Measurements from ENCODE around the gene TOR3A.

Gene TOR3A

DNA sequence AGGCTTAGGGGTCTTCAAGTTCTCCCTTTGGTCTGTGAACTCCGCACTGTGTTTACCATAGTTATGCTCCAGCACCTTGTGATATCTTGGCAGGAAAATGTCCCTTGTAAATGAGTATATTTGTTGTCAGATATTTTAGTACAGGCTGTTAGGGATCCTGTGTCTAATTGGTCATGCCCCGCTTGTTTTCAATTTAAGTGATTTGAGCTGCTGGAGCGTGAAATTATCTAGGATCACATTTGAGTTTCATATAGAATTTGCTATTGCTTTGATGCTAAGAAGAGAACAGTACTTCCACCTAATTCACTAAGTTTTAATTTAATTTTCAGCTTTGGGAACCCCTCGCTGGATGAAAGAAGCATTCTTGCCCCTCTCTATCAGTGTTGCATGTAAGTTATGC, 15.4 kb upstream of the TOR3A start:
- no peak for DNase-seq (ENCODE audit: low read depth, low spot score)

DNA sequence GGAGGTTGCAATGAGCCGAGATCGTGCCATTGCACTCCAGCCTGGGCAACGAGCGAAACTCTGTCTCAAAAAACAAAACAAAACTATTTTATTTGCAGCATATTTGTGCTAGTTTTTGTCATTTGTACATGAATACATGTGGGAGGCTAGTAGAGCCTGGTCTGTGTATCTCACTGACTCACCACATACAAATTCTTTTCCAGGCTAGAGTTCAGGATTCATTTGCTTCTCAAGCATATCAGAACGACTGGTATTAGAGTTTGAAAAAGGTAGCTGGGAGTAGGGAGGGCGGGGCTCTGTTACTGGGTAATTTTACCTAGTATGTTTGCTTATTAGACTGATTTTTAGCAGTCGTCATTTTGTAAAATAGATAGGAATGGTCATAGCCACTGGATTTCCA, 4.5 kb upstream of the TOR3A start:
- no peak for DNase-seq (ENCODE audit: low read depth, low spot score)

DNA sequence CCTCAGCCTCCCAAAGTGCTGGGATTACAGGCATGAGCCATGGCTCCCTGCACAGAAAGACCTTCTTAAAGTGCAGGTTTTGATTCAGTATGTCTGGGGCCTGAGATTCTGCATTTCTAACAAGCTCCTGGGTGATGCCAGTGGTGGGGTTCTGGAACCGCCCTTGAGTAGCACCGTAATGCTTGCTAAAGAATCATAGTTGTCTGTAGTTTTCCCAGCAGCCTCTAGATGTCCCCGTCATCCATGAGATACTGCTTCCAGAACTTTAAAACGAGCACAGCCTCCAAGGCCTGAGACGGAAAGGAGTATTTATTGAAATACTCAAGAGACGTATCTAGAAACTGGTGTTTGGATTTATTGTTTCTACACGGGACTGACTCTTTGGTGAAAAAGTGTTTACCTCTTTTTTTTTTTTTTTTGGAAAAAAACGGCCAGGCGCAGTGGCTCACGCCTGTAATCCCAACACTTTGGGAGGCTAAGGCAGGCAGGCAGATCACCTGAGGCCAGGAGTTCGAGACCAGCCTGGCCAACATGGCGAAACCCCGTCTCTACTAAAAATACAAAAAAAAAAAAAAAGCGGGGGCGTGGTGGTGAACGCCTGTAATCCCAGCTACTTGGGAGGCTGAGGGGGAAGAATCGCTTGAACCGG, 2.6 kb upstream of the TOR3A start:
- peak; percentile 52 for DNase-seq (ENCODE audit: low read depth, low spot score)

DNA sequence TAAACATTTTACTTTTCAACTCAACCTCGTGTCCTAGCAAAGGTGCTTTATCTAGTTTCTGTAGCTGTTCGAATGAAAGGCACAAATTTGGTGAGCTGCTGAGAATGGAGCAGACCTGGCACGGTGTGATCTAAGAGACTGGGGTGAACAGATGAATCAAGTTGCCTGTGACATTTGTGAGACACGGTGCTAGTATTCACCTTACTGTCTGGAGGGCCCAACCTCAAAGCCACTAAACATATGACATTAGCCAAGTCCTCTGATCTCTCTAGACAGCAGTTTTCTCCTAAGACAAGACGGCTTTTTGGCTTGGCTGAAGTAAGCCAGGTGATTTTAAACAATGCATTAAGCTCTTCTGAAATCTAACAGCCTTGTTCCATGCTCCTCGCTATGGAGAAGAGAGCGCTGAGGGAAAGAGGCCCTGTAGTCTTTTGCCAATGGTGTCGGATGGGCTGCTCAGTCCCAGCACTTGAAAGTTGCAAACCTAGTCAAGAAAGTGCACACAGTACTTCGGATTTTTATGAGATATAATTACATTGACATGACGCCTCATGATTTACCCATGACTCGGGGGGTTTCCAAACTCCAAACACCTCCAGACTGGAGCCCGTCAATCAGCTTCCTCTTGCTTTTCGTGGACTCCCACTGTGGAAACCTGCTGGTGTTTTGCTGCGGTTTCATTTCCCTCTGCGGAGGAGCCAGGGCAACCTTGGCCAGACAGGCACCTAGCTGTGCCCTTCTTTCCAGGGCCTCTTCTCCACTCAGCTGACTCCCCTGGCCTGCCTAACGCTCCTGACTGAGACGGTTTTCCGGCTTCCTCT, 794 bp upstream of the TOR3A start:
- DNase-seq (ENCODE audit: low read depth, low spot score): no peak

DNA sequence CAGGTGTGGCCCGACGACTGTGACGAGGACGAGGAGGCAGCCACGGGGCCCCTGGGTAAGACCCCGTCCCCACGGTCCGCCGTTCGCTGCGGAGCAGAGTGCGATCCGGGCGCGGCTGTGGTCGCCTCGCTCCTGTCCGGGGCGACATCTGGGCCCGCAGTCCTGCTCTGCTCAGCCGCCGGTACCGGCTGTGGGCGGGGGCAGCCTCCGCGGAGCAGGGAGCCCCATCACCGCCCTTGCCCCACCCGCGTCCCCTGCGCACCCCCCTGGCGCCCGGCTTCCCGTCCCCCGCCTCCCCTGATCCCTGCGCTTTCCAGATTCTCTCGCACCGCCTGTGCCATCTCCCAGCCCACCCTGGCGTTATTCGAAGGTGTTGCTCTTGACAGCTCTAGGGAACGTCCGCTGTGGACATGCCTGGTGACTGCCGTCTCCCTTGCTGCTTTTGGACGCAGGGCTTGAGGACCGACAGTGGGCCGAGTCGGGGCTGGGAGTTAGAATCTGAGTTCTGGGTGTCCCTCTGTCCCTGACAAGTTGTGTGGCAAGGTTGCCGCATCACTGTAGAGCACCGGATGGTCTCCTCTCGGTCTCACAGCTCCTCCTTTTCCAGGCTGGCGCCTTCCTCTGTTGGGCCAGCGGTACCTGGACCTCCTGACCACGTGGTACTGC, 596 bp downstream of the TOR3A start:
- peak; percentile 60 for DNase-seq (ENCODE audit: low read depth, low spot score)

DNA sequence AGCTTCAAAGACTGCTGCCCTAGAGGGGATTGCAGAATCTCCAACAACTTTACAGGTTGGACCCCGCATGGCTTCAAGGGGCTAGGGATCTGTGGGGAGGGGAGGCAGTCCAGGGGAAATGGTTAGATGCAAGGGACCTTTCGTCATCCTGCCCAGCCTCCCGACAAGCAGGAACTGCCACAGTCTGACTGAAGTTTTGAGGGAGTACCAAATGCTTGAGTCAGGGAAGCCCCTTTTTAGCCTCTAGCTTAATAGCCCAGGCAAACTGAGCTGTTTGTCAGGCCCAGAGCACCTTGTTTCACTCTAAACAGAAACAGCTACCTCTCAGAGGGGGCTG, 1.1 kb downstream of the TOR3A start:
- no peak for DNase-seq (ENCODE audit: low read depth, low spot score)

DNA sequence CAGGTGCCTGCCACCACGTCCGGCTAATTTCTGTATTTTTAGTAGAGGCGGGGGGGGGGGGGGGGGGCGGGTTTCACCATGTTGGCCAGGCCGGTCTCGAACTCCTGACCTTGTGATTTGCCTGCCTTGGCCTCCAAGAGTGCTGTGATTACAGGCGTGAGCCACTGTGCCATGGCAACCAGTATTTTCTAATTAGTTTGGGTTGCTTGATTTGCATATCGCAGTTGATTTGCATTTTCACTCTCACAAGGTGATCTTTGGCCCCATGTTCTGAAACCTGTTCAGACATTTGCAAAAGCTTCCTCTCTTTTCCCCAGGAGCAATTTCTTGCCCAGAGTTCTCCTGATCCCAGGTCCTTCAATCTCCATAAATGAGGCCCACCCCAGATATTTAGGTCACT, 1.7 kb downstream of the TOR3A start:
- DNase-seq (ENCODE audit: low read depth, low spot score): no peak

DNA sequence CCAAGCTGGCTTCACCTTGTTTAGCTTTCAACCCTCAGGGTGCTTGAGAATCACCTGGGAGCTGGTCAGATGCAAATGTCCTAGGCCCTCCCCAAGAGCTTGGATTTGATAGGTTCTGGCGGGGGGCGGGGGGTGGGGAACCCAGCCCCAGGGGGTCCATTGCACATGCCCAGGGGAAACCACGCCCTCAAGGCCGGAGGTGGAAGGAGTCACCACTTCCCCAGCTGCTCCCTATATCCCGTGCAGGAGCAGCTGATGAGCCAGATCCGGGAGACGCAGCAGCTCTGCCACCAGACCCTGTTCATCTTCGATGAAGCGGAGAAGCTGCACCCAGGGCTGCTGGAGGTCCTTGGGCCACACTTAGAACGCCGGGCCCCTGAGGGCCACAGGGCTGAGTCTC, 5.8 kb downstream of the TOR3A start:
- peak; percentile 83 for DNase-seq (ENCODE audit: low read depth, low spot score)

DNA sequence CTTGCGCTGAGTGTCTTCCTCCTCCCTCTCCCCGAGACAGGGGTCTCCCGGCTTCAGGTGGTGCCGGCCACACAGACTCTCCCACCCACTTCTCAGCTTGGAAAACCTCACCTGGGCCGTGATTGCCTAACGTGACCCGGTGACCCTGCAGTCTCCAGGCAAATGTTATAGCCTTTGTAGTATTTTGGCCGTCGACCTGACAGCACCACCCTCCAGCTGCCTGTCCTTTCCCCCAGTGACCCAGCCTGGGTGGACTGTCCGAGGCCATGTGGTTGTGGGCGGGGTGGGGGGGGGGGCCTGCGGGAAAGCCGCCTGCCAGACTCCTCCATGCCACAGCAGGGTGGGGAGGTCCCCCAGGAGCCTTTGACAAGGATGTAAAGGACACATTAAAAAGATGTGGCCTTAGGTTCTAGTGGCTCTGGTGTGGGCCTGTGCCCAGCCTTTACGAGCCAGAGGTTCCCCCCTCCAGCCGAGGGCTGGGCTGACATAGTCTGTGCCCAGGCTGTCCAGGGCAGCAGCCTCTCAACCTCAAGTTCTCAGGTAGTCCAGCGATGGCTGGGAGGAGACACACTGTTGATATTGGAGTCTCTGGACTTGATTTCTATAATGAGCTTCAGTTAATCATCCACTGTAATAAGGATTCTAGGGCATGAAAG, 8.1 kb downstream of the TOR3A start:
- DNase-seq (ENCODE audit: low read depth, low spot score): no peak

DNA sequence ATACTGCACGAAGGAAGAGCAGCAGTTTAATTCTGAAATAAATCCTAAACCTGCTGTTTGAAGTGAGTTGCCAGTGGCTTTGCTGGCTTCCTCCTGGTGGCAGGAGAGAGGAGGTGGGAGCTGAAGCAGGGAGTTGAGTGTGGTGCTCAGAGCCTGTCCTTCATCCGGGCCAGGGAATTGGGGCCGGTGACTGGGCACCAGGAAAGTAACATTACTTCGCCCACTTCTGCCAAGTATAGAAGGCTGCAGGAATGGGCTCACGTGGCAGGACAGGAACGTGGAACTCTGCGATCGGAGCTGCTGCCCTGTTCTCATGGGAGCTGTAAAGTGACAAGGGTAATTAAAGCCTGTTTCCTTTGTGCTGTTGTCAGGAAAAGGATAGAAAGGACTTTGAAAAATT, 8.7 kb downstream of the TOR3A start:
- DNase-seq (ENCODE audit: low read depth, low spot score): no peak

DNA sequence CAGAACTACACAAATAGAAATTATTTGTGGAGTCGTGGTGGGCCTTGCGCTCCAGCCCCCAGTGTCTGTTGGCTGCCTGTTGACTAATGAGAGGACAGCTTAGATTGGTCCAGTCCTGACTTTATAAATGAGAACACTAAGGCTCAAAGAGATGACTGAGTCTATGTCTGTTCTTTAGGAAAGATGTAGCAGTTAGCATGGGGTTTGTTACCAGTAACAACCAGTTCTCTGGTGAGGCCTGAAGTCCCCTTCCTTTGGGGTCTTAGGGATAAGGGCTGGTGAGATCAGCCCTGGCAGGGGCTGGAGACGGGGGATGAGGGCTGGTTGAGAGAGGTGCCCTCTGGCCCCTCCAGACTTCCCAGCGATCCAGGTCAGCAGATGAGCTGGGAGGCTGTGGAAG, 9.1 kb downstream of the TOR3A start:
- DNase-seq (ENCODE audit: low read depth, low spot score): no peak

DNA sequence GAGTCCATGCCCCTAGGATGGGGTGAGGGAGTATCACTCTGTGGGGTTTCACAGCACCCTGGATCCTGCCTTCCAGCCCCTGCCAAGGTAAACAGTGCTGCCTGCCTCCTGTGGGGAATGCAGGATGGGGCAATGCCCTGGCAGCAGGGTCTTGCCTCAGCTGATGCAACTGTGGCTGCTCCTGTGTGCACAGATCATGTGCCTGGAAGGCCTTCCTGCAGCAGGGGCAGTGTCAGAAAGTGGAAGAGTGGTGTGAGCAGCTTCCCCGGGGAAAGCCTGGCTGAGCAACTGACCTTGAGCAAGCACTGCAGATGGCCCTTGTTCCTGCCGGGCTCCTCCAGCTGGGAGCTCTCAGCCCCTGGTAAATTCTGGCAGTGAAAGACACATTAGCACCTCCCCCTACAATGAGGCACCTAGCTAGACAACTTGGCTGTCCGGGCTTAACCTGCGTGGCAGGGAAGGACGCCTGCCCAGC, 9.9 kb downstream of the TOR3A start:
- DNase-seq (ENCODE audit: low read depth, low spot score): no peak

DNA sequence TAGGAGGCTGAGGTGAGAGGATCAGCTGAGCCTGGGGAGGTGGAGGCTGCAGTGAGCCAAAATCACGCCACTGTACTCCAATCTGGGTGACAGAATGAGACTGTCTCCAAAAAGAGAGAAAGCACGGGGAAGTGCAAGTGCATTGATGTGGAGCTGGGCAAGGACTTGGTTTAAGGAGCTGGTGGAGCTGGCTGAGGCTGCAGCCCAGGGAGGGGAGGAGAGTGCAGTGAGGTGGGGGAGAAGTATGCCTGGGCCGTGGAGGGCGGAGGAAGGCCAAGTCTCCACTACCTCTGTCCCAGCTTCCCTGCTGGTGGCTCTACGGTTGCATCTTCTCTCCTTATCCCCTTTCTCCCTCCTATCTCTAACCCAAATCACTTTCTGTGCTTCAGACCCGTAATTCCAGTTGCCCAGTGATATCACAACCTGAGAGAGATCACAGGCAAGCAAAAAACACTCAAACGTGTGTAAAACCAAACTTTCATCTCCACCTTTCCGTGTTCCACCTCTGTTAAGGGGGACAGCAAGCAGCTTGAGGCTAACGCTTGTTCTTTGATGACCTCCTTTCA, 11.1 kb downstream of the TOR3A start:
- DNase-seq (ENCODE audit: low read depth, low spot score): no peak

DNA sequence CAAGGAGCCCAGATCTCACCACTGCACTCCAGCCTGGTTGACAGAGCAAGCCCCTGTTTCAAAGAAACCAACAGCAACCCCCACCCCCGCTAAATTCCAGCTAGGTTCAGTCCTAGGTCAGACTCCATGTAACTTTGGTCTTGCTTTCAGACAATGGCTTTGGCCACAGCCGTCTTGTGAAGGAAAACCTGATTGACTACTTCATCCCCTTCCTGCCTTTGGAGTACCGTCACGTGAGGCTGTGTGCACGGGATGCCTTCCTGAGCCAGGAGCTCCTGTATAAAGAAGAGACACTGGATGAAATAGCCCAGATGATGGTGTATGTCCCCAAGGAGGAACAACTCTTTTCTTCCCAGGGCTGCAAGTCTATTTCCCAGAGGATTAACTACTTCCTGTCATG, 12.9 kb downstream of the TOR3A start:
- peak; percentile 28 for DNase-seq (ENCODE audit: low read depth, low spot score)

DNA sequence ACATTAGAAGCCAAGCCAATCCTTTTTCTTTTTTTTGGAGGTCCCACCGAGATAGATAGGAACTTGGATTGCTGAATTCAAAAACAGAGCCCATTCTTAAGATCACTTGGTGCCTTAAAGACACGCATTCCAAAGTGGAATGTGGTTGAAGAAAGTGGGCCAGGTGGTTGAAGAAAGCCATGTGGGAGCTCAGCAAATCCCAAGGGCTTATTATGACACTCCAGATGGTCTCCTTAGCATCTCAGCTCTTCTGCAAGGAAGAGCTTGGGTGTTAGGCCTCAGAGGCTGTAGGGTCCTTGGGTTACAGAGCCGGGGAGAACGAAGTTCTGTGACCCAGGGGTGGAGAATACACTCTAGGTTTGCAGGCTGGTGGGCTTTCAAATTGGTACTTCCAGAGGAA, 13.5 kb downstream of the TOR3A start:
- no peak for DNase-seq (ENCODE audit: low read depth, low spot score)

DNA sequence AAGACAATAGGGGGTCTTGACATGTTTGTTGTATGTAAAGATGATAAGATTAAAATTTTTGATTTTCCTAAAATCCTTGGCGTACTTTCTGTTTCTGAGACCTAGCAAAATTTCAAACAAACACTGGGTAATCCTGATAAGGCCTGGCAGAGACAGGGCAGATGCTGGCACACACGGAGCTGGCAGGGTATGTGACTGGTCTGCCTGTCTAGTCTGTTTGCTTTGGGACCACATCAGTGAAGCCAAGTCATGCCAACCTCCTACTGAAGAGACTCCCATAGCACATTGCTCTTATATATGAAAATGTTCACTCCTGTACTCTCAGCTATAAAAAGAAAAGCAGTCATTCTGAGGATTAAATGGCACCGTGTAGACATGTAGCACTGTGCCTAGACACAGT, 14.1 kb downstream of the TOR3A start:
- no peak for DNase-seq (ENCODE audit: low read depth, low spot score)

DNA sequence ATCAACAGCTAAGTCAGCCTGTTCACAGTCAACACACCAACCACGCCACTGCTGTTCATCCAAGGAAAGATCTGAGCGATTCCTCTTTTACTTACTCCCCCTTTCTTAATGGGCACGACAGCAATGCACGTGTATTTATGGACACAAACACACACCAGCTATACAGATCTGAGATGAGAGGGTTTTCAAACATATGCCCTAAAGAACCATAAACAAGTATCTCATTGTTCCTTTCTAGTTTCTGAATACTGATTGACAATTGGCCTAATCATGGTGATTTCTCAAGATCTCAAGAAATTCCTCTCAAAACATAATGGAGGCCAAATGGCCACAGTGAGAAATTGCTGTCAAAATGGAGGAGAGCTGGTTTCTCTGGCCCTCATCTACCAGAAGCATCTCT, 18.0 kb downstream of the TOR3A start:
- DNase-seq (ENCODE audit: low read depth, low spot score): no peak

DNA sequence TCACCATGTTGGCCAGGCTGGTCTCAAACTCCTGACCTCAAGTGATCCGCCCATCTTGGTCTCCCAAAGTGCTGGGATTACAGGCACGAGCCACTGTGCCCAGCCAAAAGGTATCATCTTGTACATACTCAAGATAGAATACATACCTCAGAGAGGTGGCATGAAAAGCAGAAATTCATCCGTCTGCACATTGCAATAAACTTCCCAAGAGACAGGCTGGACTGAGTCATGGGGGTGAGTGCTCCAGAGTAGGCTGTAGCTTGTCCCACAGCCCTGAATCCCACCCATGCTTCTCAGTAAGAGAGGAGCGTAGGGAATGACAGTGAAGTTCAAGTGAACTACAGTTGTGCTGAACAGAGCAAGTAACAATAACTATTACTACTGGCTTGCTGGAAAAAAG, 19.7 kb downstream of the TOR3A start:
- no peak for DNase-seq (ENCODE audit: low read depth, low spot score)

DNA sequence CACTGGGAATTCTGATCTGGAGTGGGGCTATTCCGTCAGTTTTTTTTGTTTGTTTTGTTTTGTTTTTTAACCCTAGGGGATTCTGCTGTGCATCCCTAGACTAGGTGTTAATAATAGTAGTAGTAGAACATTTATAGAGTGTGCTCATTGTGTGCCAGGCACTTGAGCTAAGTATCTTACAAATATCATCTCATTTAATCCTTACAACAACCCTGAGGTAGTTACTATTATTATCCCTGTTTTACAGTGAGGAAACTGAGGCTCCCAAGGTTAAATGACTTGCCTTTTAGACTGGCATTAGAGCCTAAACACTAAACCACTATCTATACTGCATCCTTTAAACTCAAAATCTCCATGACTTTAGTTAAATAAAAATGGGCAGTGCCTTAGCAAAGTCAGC, 22.1 kb downstream of the TOR3A start:
- no peak for DNase-seq (ENCODE audit: low read depth, low spot score)

DNA sequence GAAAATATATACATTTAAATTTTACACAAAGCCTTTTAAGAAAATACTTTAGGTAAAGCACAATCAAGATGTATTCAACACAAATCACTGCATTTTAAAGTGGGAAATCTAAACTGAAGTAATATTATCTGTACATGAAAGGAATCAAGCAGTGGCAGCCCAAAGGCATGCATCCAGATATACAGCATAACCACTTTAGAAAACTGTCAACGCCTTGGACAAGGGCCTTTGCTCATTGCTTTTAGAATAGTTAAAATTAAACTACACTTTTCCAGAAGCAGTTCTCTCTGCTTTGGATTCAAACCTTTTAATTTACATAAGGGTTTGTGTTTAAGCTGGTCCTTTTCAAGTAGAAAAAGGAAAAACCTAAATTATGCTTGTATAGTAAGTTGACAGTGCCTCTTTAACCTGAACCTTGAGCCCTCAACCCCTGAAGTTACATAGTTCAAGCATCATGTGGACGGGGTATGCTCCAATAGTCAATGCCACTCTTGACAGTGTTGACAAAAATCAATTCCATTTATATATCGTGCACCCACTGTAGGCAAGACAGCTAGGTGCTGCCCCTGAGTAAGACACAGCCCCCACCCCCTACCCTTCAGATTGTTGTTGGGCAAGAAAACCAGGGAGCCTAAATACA, 22.9 kb downstream of the TOR3A start:
- DNase-seq (ENCODE audit: low read depth, low spot score): no peak

DNA sequence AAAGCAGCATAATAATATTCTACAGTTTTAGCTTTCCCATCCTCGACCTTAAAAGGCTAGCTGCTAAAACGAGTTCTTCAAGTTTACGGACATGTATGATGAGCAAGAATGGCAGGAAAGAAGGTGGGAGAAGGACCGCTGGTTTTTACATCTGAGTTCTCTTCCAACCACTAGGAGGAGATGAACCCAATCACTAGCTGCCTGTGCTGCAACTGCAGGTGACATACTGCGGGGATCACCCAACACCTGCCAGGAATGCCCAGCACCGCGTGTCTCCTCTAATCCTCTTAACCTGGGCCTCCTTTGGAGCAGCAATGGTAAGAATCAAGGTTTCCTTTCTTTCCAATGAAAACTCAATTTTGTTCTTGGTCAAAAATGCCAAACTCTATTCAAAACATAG, 23.5 kb downstream of the TOR3A start:
- peak; percentile 62 for DNase-seq (ENCODE audit: low read depth, low spot score)
